ENCODE data around the gene RMRP.
A peak's percentile ranks its signal among the peaks of the same experiment; 100 is the strongest.
"Not testable (repeated sequence)": the region's sequence is repeated elsewhere in the genome, so short reads cannot be mapped to it uniquely, and the experiment has no call there.

RMRP gene

GRCh38 chr9:35640431-35640830 lies 17.4 kb downstream of the RMRP start:
- DNase-seq = not testable (repeated sequence)

GRCh38 chr9:35639631-35640030 lies 18.2 kb downstream of the RMRP start:
- no peak for DNase-seq

DNA sequence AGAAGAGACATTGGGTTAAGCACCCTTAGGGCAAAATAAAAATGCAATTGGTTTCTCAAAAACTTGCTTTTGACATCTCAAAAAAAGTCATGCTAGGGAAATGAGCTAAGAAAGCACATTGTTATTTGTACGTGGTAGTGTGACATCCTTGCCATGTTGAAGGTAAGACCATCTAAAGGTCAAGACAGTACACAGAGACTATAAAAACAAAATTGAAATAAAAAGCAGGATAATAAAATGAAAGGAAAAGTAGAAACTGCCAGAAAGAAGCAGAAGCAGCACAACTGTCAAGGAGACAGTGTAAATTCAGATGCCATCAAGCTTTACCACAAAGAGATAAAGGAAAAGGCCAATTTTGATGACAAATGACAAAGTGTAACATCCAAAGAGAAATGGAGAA lies 18.6 kb downstream of the RMRP start:
- DNase-seq = not testable (repeated sequence)

DNA sequence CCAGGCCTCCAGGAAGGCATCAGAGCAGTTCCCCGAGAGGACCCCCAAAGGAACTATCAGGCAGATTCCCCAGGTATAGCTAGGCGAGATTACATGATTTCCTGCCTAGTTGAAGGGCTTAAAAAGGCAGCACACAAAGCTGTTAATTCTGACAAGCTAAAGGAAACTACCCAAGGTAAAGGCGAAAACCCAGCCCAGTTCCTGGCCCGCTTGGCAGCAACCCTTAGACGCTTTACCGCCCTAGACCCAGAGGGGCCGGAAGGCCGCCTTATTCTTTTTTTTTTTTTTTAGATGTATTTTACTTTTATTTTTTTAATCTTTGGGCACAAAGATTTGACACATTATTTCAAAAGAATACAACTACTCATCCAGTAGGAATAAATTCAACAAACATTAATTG lies 19.1 kb downstream of the RMRP start:
- not testable (repeated sequence) for DNase-seq

GRCh38 chr9:35637427-35637955 lies 20.3 kb downstream of the RMRP start:
- DNase-seq = not testable (repeated sequence)

DNA sequence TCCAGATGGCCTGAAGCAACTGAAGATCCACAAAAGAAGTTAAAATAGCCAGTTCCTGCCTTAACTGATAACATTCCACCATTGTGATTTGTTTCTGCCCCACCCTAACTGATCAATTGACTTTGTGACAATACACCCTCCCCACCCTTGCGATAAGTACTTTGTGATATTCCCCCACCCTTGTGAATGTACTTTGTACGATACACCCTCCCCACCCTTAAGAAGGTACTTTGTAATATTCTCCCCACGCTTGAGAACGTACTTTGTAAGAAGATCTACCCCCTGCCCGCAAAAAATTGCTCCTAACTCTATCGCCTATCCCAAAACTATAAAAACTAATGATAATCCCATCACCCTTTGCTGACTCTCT lies 21.0 kb downstream of the RMRP start:
- not testable (repeated sequence) for DNase-seq

DNA sequence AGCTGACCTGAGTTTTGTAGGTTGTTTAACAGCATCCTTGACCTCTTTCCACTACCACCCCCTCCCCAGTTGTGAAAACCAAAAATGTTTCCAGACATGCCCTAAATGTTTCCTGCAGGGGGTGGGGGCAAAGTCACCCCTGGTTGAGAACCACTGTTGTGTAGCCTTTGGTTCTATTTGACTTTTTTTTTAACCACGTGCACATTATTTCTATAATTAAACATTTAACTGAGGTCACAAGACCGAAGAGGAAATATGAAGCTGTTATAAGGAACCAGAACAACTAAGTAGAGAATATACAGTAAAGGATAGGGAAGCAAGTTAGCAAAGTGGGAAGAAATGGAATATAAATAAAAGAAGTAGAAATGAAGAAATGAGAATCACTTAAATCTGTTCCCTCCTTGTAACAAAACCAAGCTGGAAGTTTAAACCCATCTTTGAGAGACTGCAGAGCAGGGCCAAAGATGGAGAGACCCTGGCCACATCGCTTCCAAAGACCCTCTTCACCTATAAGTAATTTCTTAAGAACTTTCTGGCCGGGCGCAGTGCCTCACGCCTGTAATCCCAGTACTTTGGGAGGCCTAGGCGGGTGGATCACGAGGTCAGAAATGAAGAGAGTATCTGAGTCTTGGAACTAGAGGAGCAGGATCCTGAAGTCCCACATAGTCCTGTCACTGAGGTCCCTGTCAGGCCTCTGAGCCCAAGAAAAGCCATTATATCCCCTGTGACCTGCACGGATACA lies 21.5 kb downstream of the RMRP start:
- no peak for DNase-seq

GRCh38 chr9:35635730-35636129 lies 22.1 kb downstream of the RMRP start:
- DNase-seq = no peak

- DNase-seq = no peak
These were observed 28.2 kb downstream of the RMRP start for GRCh38 chr9:35629597-35629996.

- no peak for DNase-seq
These were observed 29.3 kb downstream of the RMRP start for GRCh38 chr9:35628389-35628991.

DNA sequence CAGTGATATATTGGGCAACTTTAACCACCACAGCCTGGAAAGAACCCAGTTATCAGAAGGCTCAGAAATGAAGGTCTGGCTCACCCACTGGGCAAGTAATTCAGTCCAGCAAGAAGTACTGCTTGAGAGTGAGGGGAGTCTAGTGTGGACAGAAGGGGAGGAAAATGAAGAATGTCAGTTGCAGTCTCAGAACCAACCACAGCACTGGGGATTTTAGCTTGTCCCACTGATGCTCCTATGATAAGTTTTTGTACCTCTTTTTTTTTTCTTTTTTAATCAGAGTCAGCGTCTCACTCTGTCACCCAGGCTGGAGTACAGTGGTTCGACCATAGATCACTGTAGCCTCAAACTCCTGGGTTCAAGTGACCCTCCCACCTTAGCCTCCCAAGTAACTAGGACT lies 30.2 kb downstream of the RMRP start:
- DNase-seq = no peak

DNA sequence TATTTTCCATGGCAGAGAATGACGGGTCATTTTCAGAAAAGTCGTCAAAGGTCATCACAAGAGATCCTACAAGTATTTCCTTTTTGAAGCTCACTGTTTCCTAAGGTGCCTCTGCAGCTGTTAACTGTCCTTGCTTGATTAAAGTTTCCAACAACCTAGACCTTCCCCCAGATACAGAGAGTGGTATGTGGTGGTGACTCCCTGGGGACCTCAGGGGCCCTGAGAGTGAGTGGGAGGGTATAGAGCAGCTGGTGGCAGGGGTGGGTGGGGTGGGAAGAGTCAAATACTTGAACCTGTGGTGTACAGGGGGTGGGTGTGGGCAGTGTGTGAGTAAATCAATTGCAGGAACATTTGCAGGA lies 38.0 kb downstream of the RMRP start:
- DNase-seq = no peak

- peak; percentile 31 for DNase-seq
These were observed 38.7 kb downstream of the RMRP start for GRCh38 chr9:35618854-35619799.

GRCh38 chr9:35618325-35618727 lies 39.5 kb downstream of the RMRP start, which contains the start of gene CD72:
CD72 (minus strand) TSS chr9:35618413; CDS start chr9:35618303, 110 bp downstream.
- no peak for DNase-seq

DNA sequence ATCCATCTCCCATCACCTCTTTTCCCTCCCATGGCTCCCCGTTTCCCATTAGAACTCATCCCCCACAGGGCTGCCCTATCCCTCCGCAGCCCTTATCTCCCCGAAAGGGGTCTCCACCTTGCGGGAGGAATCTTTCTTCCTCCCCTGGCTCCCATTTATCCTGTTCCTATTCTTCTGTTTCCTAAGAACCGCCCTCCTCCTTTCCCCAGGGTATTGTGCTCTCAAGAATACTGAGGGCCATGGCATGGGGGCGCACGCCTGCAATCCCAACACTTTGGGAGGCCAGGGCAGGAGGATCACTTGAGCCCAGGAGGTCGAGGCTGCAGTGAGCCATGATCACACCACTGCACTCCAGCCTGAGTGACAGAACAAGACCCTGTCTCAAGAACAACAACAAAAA lies 40.3 kb downstream of the RMRP start:
- DNase-seq = no peak

GRCh38 chr9:35616681-35617459 lies 40.9 kb downstream of the RMRP start:
- peak; percentile 58 for DNase-seq

DNA sequence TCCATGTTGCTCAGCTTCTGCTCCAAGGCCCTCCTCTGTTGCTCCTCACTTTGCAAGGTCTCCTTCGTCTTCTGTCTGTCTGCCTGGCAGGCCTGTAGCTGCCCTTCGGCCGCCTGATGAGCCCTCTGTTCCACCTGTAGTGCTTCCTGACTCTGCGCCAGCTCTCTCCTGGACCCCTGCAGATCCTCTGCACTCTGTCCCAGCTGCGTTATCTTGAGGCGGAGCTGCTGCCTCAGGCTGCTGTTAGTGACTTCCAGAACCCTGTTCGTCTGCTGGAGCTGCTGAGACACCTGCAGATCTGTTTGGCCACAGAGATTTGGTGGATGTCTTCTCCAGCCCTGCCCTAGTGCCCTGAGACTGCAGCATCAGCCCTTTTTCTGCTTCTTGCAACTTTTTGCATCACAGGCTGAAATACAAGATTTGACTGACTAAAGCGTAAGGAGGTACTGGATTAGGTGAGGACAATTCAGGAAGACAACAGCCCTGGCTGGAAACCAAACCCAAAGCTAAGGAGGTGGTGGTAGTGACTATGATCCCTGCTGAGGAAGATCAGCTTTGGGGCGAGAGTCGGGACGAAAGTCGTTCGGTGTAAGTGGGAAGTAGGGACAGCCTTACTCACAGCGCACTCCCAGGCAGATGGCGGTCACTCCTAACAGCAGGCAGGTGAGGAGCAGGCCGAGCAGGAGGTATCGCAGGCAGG lies 41.7 kb downstream of the RMRP start:
- DNase-seq = no peak

DNA sequence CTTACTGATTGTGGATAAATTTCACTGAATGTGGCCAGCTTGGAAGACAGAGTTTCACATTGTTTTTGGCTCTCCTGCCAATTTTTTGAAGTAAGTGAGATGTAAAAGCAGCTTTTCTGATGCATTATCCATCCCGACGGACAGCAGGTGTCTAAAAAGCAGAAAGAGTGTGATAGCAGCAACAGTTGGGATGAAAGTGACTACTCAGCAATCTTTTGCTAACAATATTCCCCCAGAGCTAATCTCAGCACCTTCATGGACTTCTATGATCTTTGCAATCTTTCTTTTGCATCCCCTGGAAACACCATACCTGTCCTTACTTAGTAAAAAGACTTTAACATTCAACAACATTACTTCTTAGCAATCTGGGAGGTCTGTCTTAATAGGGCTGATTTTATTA lies 45.0 kb downstream of the RMRP start:
- DNase-seq = no peak

- not testable (repeated sequence) for DNase-seq
These were observed 45.8 kb downstream of the RMRP start for GRCh38 chr9:35612066-35612465.

- DNase-seq = peak; percentile 31
These were observed 46.5 kb downstream of the RMRP start for GRCh38 chr9:35611230-35611797.

GRCh38 chr9:35609820-35610163 lies 48.0 kb downstream of the RMRP start:
- DNase-seq = peak; percentile 31
